Nephron progenitor cell (in vitro differentiated cells): ENCODE data around the gene CDKN2AIPNL.

Experiments used
- DNase-seq: peaks from one replicate; pipeline ENCODE4 v3.0.0; 2021
- H3K27ac Mint-ChIP-seq: 2 replicates; pipeline ENCODE4 v1.8.0; 2021; ENCODE audit warnings: mild to moderate bottlenecking, moderate library complexity, mixed read lengths
- H3K27me3 Mint-ChIP-seq: 2 replicates; pipeline ENCODE4 v1.8.0; 2021; ENCODE audit warnings: mild to moderate bottlenecking, low read depth, mixed read lengths; ENCODE audit not compliant: poor library complexity
- H3K36me3 Mint-ChIP-seq: 2 replicates; pipeline ENCODE4 v1.8.0; 2021; ENCODE audit warnings: low read depth, mixed read lengths
- H3K4me1 Mint-ChIP-seq: 2 replicates; pipeline ENCODE4 v1.8.0; 2021; ENCODE audit warnings: mixed read lengths
- H3K4me3 Mint-ChIP-seq: 2 replicates; pipeline ENCODE4 v1.8.0; 2021; ENCODE audit warnings: mild to moderate bottlenecking, moderate library complexity, mixed read lengths
- H3K9me3 Mint-ChIP-seq: 2 replicates; pipeline ENCODE4 v1.8.0; 2021; ENCODE audit warnings: mild to moderate bottlenecking, moderate library complexity, mixed read lengths
- CTCF ChIP-seq: fragments of 200-600 bp; sonication (generic); IDR thresholded peaks from 2 replicates; pipeline ENCODE4 v1.5.0; 2021; ENCODE audit warnings: antibody characterized with exemption

CDKN2AIPNL gene

GRCh38 chr5:134355681-134356080 lies 56.0 kb downstream of the CDKN2AIPNL start:
- H3K4me1 Mint-ChIP-seq: no peaks in the 10 kb centered on the region
- H3K27ac Mint-ChIP-seq: no peak overlapping the region
- no peak for DNase-seq
- no peak for TF ChIP-seq CTCF
- H3K4me3 Mint-ChIP-seq: no peak overlapping the region
- H3K9me3 Mint-ChIP-seq: no peaks in the 10 kb centered on the region
- H3K27me3 Mint-ChIP-seq: no peaks in the 10 kb centered on the region
- H3K36me3 Mint-ChIP-seq: peaks cover 13% of the 10 kb centered on the region
